Testis (tissue), 5 donors: Measurements from ENCODE around the gene ANGPTL2. TPM values are rescaled to one million over a fixed set of nuclear protein-coding genes. Genes with fewer than 3 reads are reported as not detected.
"Not testable (repeated sequence)": the region's sequence is repeated elsewhere in the genome, so short reads cannot be mapped to it uniquely, and the experiment has no call there.

Experiments used
- DNase-seq: peaks from one replicate; pipeline ENCODE4 v3.0.0-alpha.2; 2019
- H3K27ac ChIP-seq, 2 donors: fragments of 200-600 bp; sonication (generic); one replicate each; pipeline ENCODE4 v1.5.1; 2019
- H3K27me3 ChIP-seq: fragments of 200-600 bp; sonication (generic); one replicate; pipeline ENCODE4 v1.5.1; 2019
- H3K36me3 ChIP-seq: fragments of 200-600 bp; sonication (generic); one replicate; pipeline ENCODE4 v1.5.1; 2017; ENCODE audit warnings: low read depth; ENCODE audit errors: missing control alignments
- H3K4me1 ChIP-seq: fragments of 200-600 bp; sonication (generic); one replicate; pipeline ENCODE4 v1.5.1; 2019
- H3K4me3 ChIP-seq, 2 donors: fragments of 200-600 bp; sonication (generic); one replicate each; pipeline ENCODE4 v1.5.1; 2017 to 2019
- H3K9me3 ChIP-seq: fragments of 200-600 bp; sonication (generic); one replicate; pipeline ENCODE4 v1.5.1; 2017
- CTCF ChIP-seq, 3 experiments: fragments of 450-650 bp in 2 of 3; fragments of 200-600 bp in 1 of 3; sonication (generic) in 1 of 3; IDR thresholded peaks; one replicate each; pipeline ENCODE4 v1.5.1; 2016 to 2019; ENCODE audit warnings: antibody characterized with exemption in 3 of 3, mild to moderate bottlenecking in 2 of 3, moderate library complexity in 1 of 3
- POLR2A ChIP-seq: fragments of 450-650 bp; IDR thresholded peaks from one replicate; pipeline ENCODE4 v1.6.1; 2017; ENCODE audit warnings: antibody characterized with exemption, mild to moderate bottlenecking, moderate library complexity
- WGBS, 2 donors: methylation state at CpG; one replicate each; pipeline ENCODE4 v1.1.5; 2018; 5-methylcytosine and 5-hydroxymethylcytosine counted together
- intact Hi-C: fragments of 100-400 bp; cut with DNase I; formaldehyde crosslinking; loops from one replicate; pipeline ENCODE4 v1.15.1; 2023; ENCODE audit warnings: low total_unique reads
- long read RNA-seq, 2 donors: transcript quantifications; one replicate each; lab custom pipeline, GENCODE V29; 2026
- polyA plus RNA-seq: library from polyadenylated mRNA; stranded (reverse); fragments of 350-450 nt; fragmentation: Illumina TruSeq; extraction: RNeasy Lipid Tissue Mini Kit (QIAGEN cat#74804); gene quantifications from one replicate; pipeline ENCODE4 v1.2.3, GENCODE V29; 2014; ENCODE audit warnings: low read depth, low replicate concordance; ENCODE audit not compliant: insufficient read depth
- total RNA-seq, 2 donors: library from RNA; depleted of rRNA; stranded (reverse); fragments of >200 nt; gene quantifications; one replicate each; pipeline ENCODE4 v1.2.3, GENCODE V29; 2016

The ANGPTL2 gene
- 1 to 10 TPM; 2.4 TPM for total RNA-seq
- polyA plus RNA-seq = 30.7 TPM
- long read RNA-seq, donor 1, transcript ANGPTL2-202 (5 exons, 3,707 nt) = major isoform, 9 of 26 reads
- long read RNA-seq, donor 1, partial matches to known transcripts = 17 of 26 reads
- long read RNA-seq, donor 1, other reads (novel, unspliced or antisense) = 0 of 26 reads
- long read RNA-seq, donor 2, transcript ANGPTL2-202 (5 exons, 3,707 nt) = major isoform, 8 of 8 reads
- long read RNA-seq, donor 2, partial matches to known transcripts = 0 of 8 reads
- long read RNA-seq, donor 2, other reads (novel, unspliced or antisense) = 0 of 8 reads

- peak within 1 kb of the TSS; percentile 36 to 38 for H3K4me3 ChIP-seq
- WGBS, 2 donors = 25 to 56% methylated on average over 8 to 41 of the region's 43 CpGs
- no peaks in the 10 kb centered on the region for H3K27me3 ChIP-seq
- DNase-seq = peak; percentile 79
- no peaks in the 10 kb centered on the region for H3K9me3 ChIP-seq
- intact Hi-C loops = no loop called here
- H3K4me1 ChIP-seq = peaks cover 14% of the 10 kb centered on the region
- TF ChIP-seq POLR2A (no peak), CTCF (IDR thresholded peaks at IDR 0.05) (no peak)
- peak within 1 kb of the TSS; percentile 21 to 59 for H3K27ac ChIP-seq
- H3K36me3 ChIP-seq = no peaks in the 10 kb centered on the region
Observed at GRCh38 chr9:127122176-127123063, at the start of gene ANGPTL2. ANGPTL2 (minus strand) TSS chr9:127122635; CDS start chr9:127108731, 13,904 bp downstream.

GRCh38 chr9:127171348-127171747, 48.9 kb upstream of the ANGPTL2 start:
- WGBS, 2 donors = 96 to 97% methylated on average over 9 of the region's 9 CpGs
- H3K4me3 ChIP-seq, DNase-seq, H3K27ac ChIP-seq, H3K4me1 ChIP-seq, H3K9me3 ChIP-seq, H3K27me3 ChIP-seq, intact Hi-C loops, H3K36me3 ChIP-seq: not testable (repeated sequence)

- Histone ChIP-seq H3K4me3 (no peak overlapping the region), H3K4me1 (peaks cover 8% of the 10 kb centered on the region), H3K27me3 (no peaks in the 10 kb centered on the region), H3K36me3 (no peaks in the 10 kb centered on the region), H3K27ac (no peak overlapping the region), H3K9me3 (no peaks in the 10 kb centered on the region)
- TF ChIP-seq CTCF (IDR thresholded peaks at IDR 0.05) (no peak), POLR2A (no peak)
- peak; percentile 8 for DNase-seq
- intact Hi-C loops = no loop called here
- 92 to 100% methylated on average over 2 of the region's 2 CpGs for WGBS, 2 donors
Observed at GRCh38 chr9:127170652-127171051, 48.2 kb upstream of the ANGPTL2 start.

GRCh38 chr9:127170103-127170502, 47.7 kb upstream of the ANGPTL2 start:
- Histone ChIP-seq H3K4me1 (peaks cover 8% of the 10 kb centered on the region), H3K4me3 (no peak overlapping the region), H3K27me3 (no peaks in the 10 kb centered on the region), H3K9me3 (no peaks in the 10 kb centered on the region), H3K36me3 (no peaks in the 10 kb centered on the region), H3K27ac (no peak overlapping the region)
- peak; percentile 6 for DNase-seq
- TF ChIP-seq POLR2A (no peak), CTCF (IDR thresholded peaks at IDR 0.05) (no peak)
- 82 to 91% methylated on average over 4 of the region's 4 CpGs for WGBS, 2 donors
- intact Hi-C loops = no loop called here

GRCh38 chr9:127169575-127169883, 47.1 kb upstream of the ANGPTL2 start:
- intact Hi-C loops = no loop called here
- Histone ChIP-seq H3K9me3 (no peaks in the 10 kb centered on the region), H3K4me1 (peaks cover 3% of the 10 kb centered on the region), H3K27ac (no peak overlapping the region), H3K27me3 (no peaks in the 10 kb centered on the region), H3K36me3 (no peaks in the 10 kb centered on the region), H3K4me3 (no peak overlapping the region)
- DNase-seq = no peak
- TF ChIP-seq CTCF (IDR thresholded peaks at IDR 0.05) (no peak), POLR2A (no peak)
- 87 to 90% methylated on average over 5 of the region's 5 CpGs for WGBS, 2 donors
